ENCODE results near the gene CHMP1A. TPM values are rescaled to one million over a fixed set of nuclear protein-coding genes. Genes with fewer than 3 reads are reported as not detected.

Gene CHMP1A
- total and polyA plus RNA-seq, 2 of the 8 experiments (the other 6 are each of a cell fraction or from before 2014, with no cell fraction given): 64.4 to 75.8 TPM

- no peak overlapping the region for H3K56ac ChIP-seq (replicated peaks; ENCODE audit: insufficient read length, low read depth, low read length)
- no peaks in the 10 kb centered on the region for H3K27me3 ChIP-seq (replicated peaks in 1 of 4; ENCODE audit: control insufficient read depth in 3 of 4, extremely low read depth in 1 of 4, insufficient read depth in 3 of 4, low read length in 3 of 4)
- H4K8ac ChIP-seq (ENCODE audit: extremely low read depth, insufficient read depth, low read length): no peak overlapping the region
- H4K5ac ChIP-seq (ENCODE audit: insufficient read length, low read depth, low read length): no peak overlapping the region
- WGBS, 2 experiments (ENCODE audit: extremely low coverage in 1 of 2, insufficient coverage in 1 of 2, insufficient read length in 1 of 2, insufficient replicate concordance in 2 of 2, low coverage in 1 of 2, low lambda C conversion rate in 2 of 2, missing lambda C conversion rate in 1 of 2): 89% methylated on average over 5 of the region's 5 CpGs; no CpG with 5 or more reads in 1 of the 2 experiments
- ChIA-PET POLR2A (ENCODE audit: partially characterized antibody) (interaction anchor here (0.9 to 1.7 kb wide), 3 partner anchors 18 to 288 kb away, joined by 3 to 4 read pairs (median 4); partner anchors contain the start of gene CDK10), CTCF (ENCODE audit: partially characterized antibody) (interaction anchor here (0.6 to 3.2 kb wide), 13 partner anchors 8 to 143 kb away, joined by 3 to 20 read pairs (median 3); partner anchors contain the start of gene DPEP1)
- H3K27ac ChIP-seq (ENCODE audit: low read depth, low read length): no peak overlapping the region
- H2AK5ac ChIP-seq (ENCODE audit: low read depth, low read length): no peak overlapping the region
- no peak overlapping the region for H2AFZ ChIP-seq (ENCODE audit: low read length)
- no peak overlapping the region for H2BK12ac ChIP-seq (ENCODE audit: low read depth, low read length)
- H2BK15ac ChIP-seq (ENCODE audit: low read length): no peak overlapping the region
- no peak overlapping the region for H3K23ac ChIP-seq (ENCODE audit: insufficient read length)
- H3K79me2 ChIP-seq (ENCODE audit: control insufficient read depth in 1 of 2, insufficient read depth in 2 of 2, low read length in 2 of 2): no peaks in the 10 kb centered on the region
- H3K79me1 ChIP-seq (ENCODE audit: low read depth, low read length): no peaks in the 10 kb centered on the region
- peaks cover 5 to 10% of the 10 kb centered on the region in 2 experiments for H3K9me3 ChIP-seq (ENCODE audit: insufficient read depth in 2 of 2, low read depth in 1 of 2, low read length in 1 of 2)
- no peak overlapping the region for H3K9ac ChIP-seq (replicated peaks in 1 of 4; ENCODE audit: extremely low read depth in 1 of 4, low read depth in 3 of 4, low read length in 3 of 4)
- H3K4me2 ChIP-seq (ENCODE audit: insufficient read depth in 1 of 2, low read depth in 2 of 2, low read length in 2 of 2): no peak overlapping the region
- no peak overlapping the region for H4K91ac ChIP-seq (replicated peaks; ENCODE audit: insufficient read length, low read length)
- no peak overlapping the region for H2BK120ac ChIP-seq (replicated peaks; ENCODE audit: low read depth, low read length)
- 0 out of 8 replicates have a peak, but pooled peaks cover 0 to 4% (median 0%) of the 10 kb centered on the region in 4 experiments for H3K36me3 ChIP-seq (ENCODE audit: control insufficient read depth in 2 of 4, insufficient read depth in 4 of 4, low read length in 3 of 4)
- H3K4ac ChIP-seq (replicated peaks; ENCODE audit: insufficient read length, low read depth, low read length): no peak overlapping the region
- no peak overlapping the region for H3K4me3 ChIP-seq (ENCODE audit: extremely low read depth in 1 of 4, insufficient read depth in 2 of 4, low read depth in 3 of 4, low read length in 4 of 4)
- peaks cover 0 to 2% of the 10 kb centered on the region in 2 experiments for H4K20me1 ChIP-seq (replicated peaks in 1 of 2; ENCODE audit: control insufficient read depth in 1 of 2, insufficient read depth in 2 of 2, low read length in 2 of 2)
- no peak overlapping the region for H2BK5ac ChIP-seq (ENCODE audit: low read depth, low read length)
- no peak overlapping the region for H3K18ac ChIP-seq (ENCODE audit: extremely low read depth, low read length)
- no peak for DNase-seq (ENCODE audit: low read depth in 1 of 2, low spot score in 2 of 2)
- H3K14ac ChIP-seq (ENCODE audit: insufficient read length): no peak overlapping the region
- no peak for FAIRE-seq
- H3K23me2 ChIP-seq (ENCODE audit: low read depth, low read length): no peaks in the 10 kb centered on the region
- H2BK20ac ChIP-seq (ENCODE audit: low read length): no peak overlapping the region
- no peak for TF ChIP-seq SIX5 (IDR thresholded peaks at IDR 0.05; ENCODE audit: low read depth, low read length)
- TF ChIP-seq RAD21 (IDR thresholded peaks at IDR 0.05 in 1 of 2, conservative IDR thresholded peaks at IDR 0.05 in 1 of 2; ENCODE audit: low read depth in 2 of 2, low read length in 2 of 2): no peak
- no peaks in the 10 kb centered on the region for H3K4me1 ChIP-seq (replicated peaks in 1 of 4; ENCODE audit: control insufficient read depth in 3 of 4, insufficient read depth in 4 of 4, low read length in 3 of 4)
These were observed 11.3 kb upstream of the CHMP1A start for GRCh38 chr16:89668790-89669158.

All from H1 (cell line).